HEK293 (cell line): ENCODE data around the gene C22orf15.

Experiments
- CTCF ChIA-PET: fragments of 350-600 bp; formaldehyde crosslinking; extraction: SDS; loops from one replicate; lab custom pipeline; 2021; ENCODE audit warnings: antibody characterized with exemption; lab: Yijun Ruan, JAX
- POLR2A ChIA-PET: fragments of 300-600 bp; formaldehyde crosslinking; extraction: SDS; loops from one replicate; lab custom pipeline; 2020; ENCODE audit warnings: antibody characterized with exemption, inconsistent platforms; lab: Yijun Ruan, JAX
- H3K27ac ChIP-seq: fragments of 200-500 bp; sonication (Bioruptor generic); 2 replicates; pipeline ENCODE4 v1.5.1; 2014; ENCODE audit warnings: low read depth, low read length, control low read depth, inconsistent platforms; ENCODE audit errors: extremely low read depth
- H3K36me3 ChIP-seq, 2 experiments: fragments of 200-500 bp in 1 of 2; sonication (Bioruptor generic) in 1 of 2; 1 replicate in 1 of 2; 2 replicates in 1 of 2; pipeline ENCODE4 v1.5.1; 2014 to 2017; ENCODE audit warnings: inconsistent platforms in 2 of 2, low read length in 2 of 2; ENCODE audit not compliant: control insufficient read depth in 2 of 2, insufficient read depth in 1 of 2
- H3K4me1 ChIP-seq: fragments of 200-500 bp; sonication (Bioruptor generic); 2 replicates; pipeline ENCODE4 v1.5.1; 2014; ENCODE audit warnings: mild to moderate bottlenecking, low read length, inconsistent platforms; ENCODE audit not compliant: control insufficient read depth, insufficient read depth
- H3K4me3 ChIP-seq: 2 replicates; pipeline ENCODE4 v1.5.1; 2011; ENCODE audit warnings: low read depth, mild to moderate bottlenecking, control low read depth, low read length, moderate library complexity
- H3K9me3 ChIP-seq: fragments of 200-500 bp; sonication (Bioruptor generic); 2 replicates; pipeline ENCODE4 v1.5.1; 2014; ENCODE audit warnings: low read depth, low read length, inconsistent platforms; ENCODE audit not compliant: control insufficient read depth, insufficient read depth
- EGR2 ChIP-seq: fragments of 450-650 bp; formaldehyde crosslinking; IDR thresholded peaks from 2 replicates; pipeline ENCODE4 v1.5.1; 2016; ENCODE audit warnings: low read depth, missing biosample characterization, missing genetic modification characterization
- IKZF3 ChIP-seq: fragments of 450-650 bp; IDR thresholded peaks from 2 replicates; pipeline ENCODE4 v1.5.0; 2018; ENCODE audit warnings: missing biosample characterization, mild to moderate bottlenecking, missing genetic modification characterization, moderate library complexity
- INSM2 ChIP-seq: fragments of 450-650 bp; formaldehyde crosslinking; IDR thresholded peaks from 2 replicates; pipeline ENCODE4 v1.5.1; 2016; ENCODE audit warnings: missing biosample characterization, missing genetic modification characterization
- PRDM1 ChIP-seq: fragments of 450-650 bp; formaldehyde crosslinking; IDR thresholded peaks from 2 replicates; pipeline ENCODE4; 2016; ENCODE audit warnings: missing biosample characterization, missing genetic modification characterization
- PRDM4 ChIP-seq: fragments of 450-650 bp; formaldehyde crosslinking; IDR thresholded peaks from 2 replicates; pipeline ENCODE4 v1.5.1; 2017; ENCODE audit warnings: missing biosample characterization, missing genetic modification characterization
- SP2 ChIP-seq: fragments of 450-650 bp; formaldehyde crosslinking; IDR thresholded peaks from 2 replicates; pipeline ENCODE4 v1.5.1; 2016; ENCODE audit warnings: missing biosample characterization, missing genetic modification characterization
- ZBTB10 ChIP-seq: fragments of 450-650 bp; formaldehyde crosslinking; IDR thresholded peaks from 2 replicates; pipeline ENCODE4 v1.5.1; 2016; ENCODE audit warnings: missing biosample characterization, missing genetic modification characterization
- ZFP3 ChIP-seq: fragments of 450-650 bp; formaldehyde crosslinking; IDR thresholded peaks from 2 replicates; pipeline ENCODE4 v1.5.1; 2016; ENCODE audit warnings: low read depth, missing biosample characterization, missing genetic modification characterization
- ZNF157 ChIP-seq: fragments of 450-650 bp; formaldehyde crosslinking; IDR thresholded peaks from 2 replicates; pipeline ENCODE4 v1.5.1; 2016; ENCODE audit warnings: missing biosample characterization, missing genetic modification characterization
- ZNF221 ChIP-seq: fragments of 450-650 bp; formaldehyde crosslinking; IDR thresholded peaks from 2 replicates; pipeline ENCODE4 v1.5.1; 2017; ENCODE audit warnings: missing biosample characterization, missing genetic modification characterization, borderline replicate concordance
- ZNF354C ChIP-seq: fragments of 450-650 bp; formaldehyde crosslinking; IDR thresholded peaks from 2 replicates; pipeline ENCODE4 v1.5.1; 2016; ENCODE audit warnings: missing biosample characterization, missing genetic modification characterization, low read depth, borderline replicate concordance
- ZNF37A ChIP-seq: fragments of 450-650 bp; IDR thresholded peaks from 2 replicates; pipeline ENCODE4 v1.5.1; 2018; ENCODE audit warnings: missing biosample characterization, missing genetic modification characterization
- ZNF48 ChIP-seq: fragments of 450-650 bp; formaldehyde crosslinking; IDR thresholded peaks from 2 replicates; pipeline ENCODE4 v1.5.1; 2016; ENCODE audit warnings: missing biosample characterization, missing genetic modification characterization
- ZNF549 ChIP-seq: fragments of 450-650 bp; IDR thresholded peaks from 2 replicates; pipeline ENCODE4 v1.5.1; 2018; ENCODE audit warnings: missing biosample characterization, missing genetic modification characterization, mild to moderate bottlenecking, inconsistent platforms, moderate library complexity
- ZNF561 ChIP-seq: fragments of 450-650 bp; IDR thresholded peaks from 2 replicates; pipeline ENCODE4 v1.5.1; 2018; ENCODE audit warnings: missing biosample characterization, missing genetic modification characterization, borderline replicate concordance
- ZNF791 ChIP-seq: fragments of 450-650 bp; formaldehyde crosslinking; IDR thresholded peaks from 2 replicates; pipeline ENCODE4 v1.5.1; 2016; ENCODE audit warnings: missing biosample characterization, missing genetic modification characterization
- TF ChIP-seq, protein P1 (sequence below): fragments of 450-650 bp; formaldehyde crosslinking; IDR thresholded peaks from 2 replicates; pipeline ENCODE4 v1.5.1; 2016; ENCODE audit warnings: missing biosample characterization, missing genetic modification characterization, borderline replicate concordance

The C22orf15 gene

DNA sequence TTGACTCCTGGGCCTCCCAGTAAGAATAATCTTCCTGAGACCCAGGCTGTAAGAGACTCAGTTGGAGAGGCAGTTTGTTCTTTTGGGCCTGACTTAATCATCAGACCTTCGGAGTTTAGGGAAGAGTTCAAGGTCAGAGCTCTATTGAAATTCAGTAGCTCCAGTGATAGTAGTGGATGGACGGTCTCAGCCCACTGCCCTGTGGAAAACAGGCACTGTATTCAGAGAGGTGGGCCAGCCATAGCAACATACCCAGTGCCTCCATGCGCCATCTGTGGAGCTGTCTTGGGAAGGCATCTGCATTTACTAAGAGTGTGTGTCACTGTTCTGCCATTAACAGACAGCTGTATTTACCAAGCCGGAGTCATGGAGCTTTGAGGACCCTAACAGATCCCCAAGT is 26.8 kb downstream of the C22orf15 start:
- TF ChIP-seq PRDM1 (tag by site-specific recombination) (no peak), ZNF221 (tag by site-specific recombination) (no peak), EGR2 (no peak)

GRCh38 chr22:23790819-23791737 is 28.3 kb downstream of the C22orf15 start:
- CTCF ChIA-PET: no interaction called here
- 0 out of 2 replicates have a peak overlapping the region, but pooled peaks have one; percentile 30 for H3K27ac ChIP-seq

More for the DNA sequence above, 26.8 kb downstream of the C22orf15 start:
- ChIA-PET CTCF (interaction anchor here (0.7 to 1.6 kb wide), 2 partner anchors 9 to 58 kb away, joined by 3 to 4 read pairs; no protein-coding TSS in a partner anchor), POLR2A (interaction anchor here (1.0 to 2.0 kb wide), 4 partner anchors 8 to 105 kb away, joined by 3 to 7 read pairs (median 6); partner anchors contain the start of genes CHCHD10, MIF and ZNF70)
- H3K36me3 ChIP-seq: peaks cover 24 to 42% of the 10 kb centered on the region in 2 experiments
- H3K4me1 ChIP-seq: peaks cover 9% of the 10 kb centered on the region
- H3K9me3 ChIP-seq: no peaks in the 10 kb centered on the region
- H3K4me3 ChIP-seq: no peak overlapping the region
- no peak overlapping the region for H3K27ac ChIP-seq

More at GRCh38 chr22:23790819-23791737, 28.3 kb downstream of the C22orf15 start:
- no peak overlapping the region for H3K4me3 ChIP-seq
- TF ChIP-seq ZNF549 (tag by site-specific recombination) (no peak), INSM2 (tag by site-specific recombination) (no peak), ZFP3 (tag by site-specific recombination) (no peak), ZNF354C (tag by site-specific recombination) (no peak), ZNF561 (tag by site-specific recombination) (no peak), SP2 (no peak), IKZF3 (tag by site-specific recombination) (no peak), ZBTB10 (no peak), ZNF157 (tag by site-specific recombination) (no peak), PRDM4 (tag by site-specific recombination) (no peak), ZNF37A (no peak), ZNF48 (tag by site-specific recombination) (no peak), ZNF791 (tag by site-specific recombination) (no peak)
- TF ChIP-seq, protein P1, sequence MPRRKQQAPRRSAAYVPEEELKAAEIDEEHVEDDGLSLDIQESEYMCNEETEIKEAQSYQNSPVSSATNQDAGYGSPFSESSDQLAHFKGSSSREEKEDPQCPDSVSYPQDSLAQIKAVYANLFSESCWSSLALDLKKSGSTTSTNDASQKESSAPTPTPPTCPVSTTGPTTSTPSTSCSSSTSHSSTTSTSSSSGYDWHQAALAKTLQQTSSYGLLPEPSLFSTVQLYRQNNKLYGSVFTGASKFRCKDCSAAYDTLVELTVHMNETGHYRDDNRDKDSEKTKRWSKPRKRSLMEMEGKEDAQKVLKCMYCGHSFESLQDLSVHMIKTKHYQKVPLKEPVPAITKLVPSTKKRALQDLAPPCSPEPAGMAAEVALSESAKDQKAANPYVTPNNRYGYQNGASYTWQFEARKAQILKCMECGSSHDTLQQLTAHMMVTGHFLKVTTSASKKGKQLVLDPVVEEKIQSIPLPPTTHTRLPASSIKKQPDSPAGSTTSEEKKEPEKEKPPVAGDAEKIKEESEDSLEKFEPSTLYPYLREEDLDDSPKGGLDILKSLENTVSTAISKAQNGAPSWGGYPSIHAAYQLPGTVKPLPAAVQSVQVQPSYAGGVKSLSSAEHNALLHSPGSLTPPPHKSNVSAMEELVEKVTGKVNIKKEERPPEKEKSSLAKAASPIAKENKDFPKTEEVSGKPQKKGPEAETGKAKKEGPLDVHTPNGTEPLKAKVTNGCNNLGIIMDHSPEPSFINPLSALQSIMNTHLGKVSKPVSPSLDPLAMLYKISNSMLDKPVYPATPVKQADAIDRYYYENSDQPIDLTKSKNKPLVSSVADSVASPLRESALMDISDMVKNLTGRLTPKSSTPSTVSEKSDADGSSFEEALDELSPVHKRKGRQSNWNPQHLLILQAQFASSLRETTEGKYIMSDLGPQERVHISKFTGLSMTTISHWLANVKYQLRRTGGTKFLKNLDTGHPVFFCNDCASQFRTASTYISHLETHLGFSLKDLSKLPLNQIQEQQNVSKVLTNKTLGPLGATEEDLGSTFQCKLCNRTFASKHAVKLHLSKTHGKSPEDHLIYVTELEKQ (tag by site-specific recombination): no peak
- H3K9me3 ChIP-seq: no peaks in the 10 kb centered on the region
- peaks cover 9% of the 10 kb centered on the region for H3K4me1 ChIP-seq
- peaks cover 38 to 56% of the 10 kb centered on the region in 2 experiments for H3K36me3 ChIP-seq
- POLR2A ChIA-PET: no interaction called here
